Loucy (cell line): ENCODE results near the gene C19orf25.

ENCODE experiments used
- H2AFZ ChIP-seq: fragments of 200-600 bp; sonication (generic); 2 replicates; pipeline ENCODE4 v1.6.0; 2016; ENCODE audit warnings: antibody characterized with exemption, mild to moderate bottlenecking, low read length, moderate library complexity
- H3F3A ChIP-seq: fragments of 200-600 bp; 2 replicates; pipeline ENCODE4 v1.6.0; 2016; ENCODE audit warnings: antibody characterized with exemption, low read depth, mild to moderate bottlenecking
- H3K27me3 ChIP-seq: fragments of 200-600 bp; sonication (generic); 2 replicates; pipeline ENCODE4 v1.6.1; 2014; ENCODE audit warnings: low read length, mild to moderate bottlenecking; ENCODE audit not compliant: insufficient read depth, poor library complexity, severe bottlenecking
- H3K36me3 ChIP-seq: fragments of 200-600 bp; sonication (generic); 2 replicates; pipeline ENCODE4 v1.6.1; 2016; ENCODE audit warnings: low read length; ENCODE audit not compliant: insufficient read depth
- H3K4me1 ChIP-seq: fragments of 200-600 bp; sonication (generic); 2 replicates; pipeline ENCODE4 v1.5.1; 2014; ENCODE audit warnings: low read length, mild to moderate bottlenecking; ENCODE audit not compliant: insufficient read depth, poor library complexity, severe bottlenecking
- H3K4me2 ChIP-seq: fragments of 200-600 bp; sonication (generic); 2 replicates; pipeline ENCODE4 v1.6.0; 2014; ENCODE audit warnings: antibody characterized with exemption, low read length, low read depth, mild to moderate bottlenecking; ENCODE audit not compliant: poor library complexity, severe bottlenecking
- H3K4me3 ChIP-seq: fragments of 200-600 bp; sonication (generic); 2 replicates; pipeline ENCODE4 v1.5.1; 2014; ENCODE audit warnings: low read length, mild to moderate bottlenecking, mixed read lengths; ENCODE audit not compliant: poor library complexity, severe bottlenecking
- H3K79me2 ChIP-seq: fragments of 200-600 bp; sonication (generic); 2 replicates; pipeline ENCODE4 v1.6.1; 2014; ENCODE audit warnings: low read length; ENCODE audit not compliant: insufficient read depth
- H3K9ac ChIP-seq: fragments of 200-600 bp; sonication (generic); 2 replicates; pipeline ENCODE4 v1.6.0; 2014; ENCODE audit warnings: mild to moderate bottlenecking, low read depth, low read length, moderate library complexity; ENCODE audit not compliant: poor library complexity, severe bottlenecking
- H3K9me2 ChIP-seq: fragments of 200-600 bp; sonication (generic); replicated peaks from 2 replicates; pipeline ENCODE4 v1.6.1; 2016; ENCODE audit warnings: low read depth, low read length, mixed read lengths
- H3K9me3 ChIP-seq: fragments of 200-600 bp; sonication (generic); 2 replicates; pipeline ENCODE4 v1.6.1; 2014; ENCODE audit warnings: mild to moderate bottlenecking, antibody characterized with exemption, low read length, low read depth; ENCODE audit not compliant: insufficient read depth
- H4K20me1 ChIP-seq: fragments of 200-600 bp; sonication (generic); 2 replicates; pipeline ENCODE4 v1.6.0; 2014; ENCODE audit warnings: antibody characterized with exemption, low read length, mild to moderate bottlenecking; ENCODE audit not compliant: insufficient read depth, poor library complexity, severe bottlenecking
- CTCF ChIP-seq: fragments of 200-600 bp; sonication (generic); conservative IDR thresholded peaks from 2 replicates; pipeline ENCODE4 v1.5.1; 2014; ENCODE audit warnings: mild to moderate bottlenecking, antibody characterized with exemption, low read length
- EZH2phosphoT487 ChIP-seq: fragments of 200-600 bp; IDR thresholded peaks from 2 replicates; pipeline ENCODE4 v1.6.1; 2018; ENCODE audit warnings: antibody characterized with exemption, mild to moderate bottlenecking, moderate library complexity, borderline replicate concordance

C19orf25 gene

GRCh38 chr19:1460033-1460995, 18.7 kb downstream of the C19orf25 start:
- no peak for TF ChIP-seq EZH2phosphoT487
- no peak for TF ChIP-seq CTCF
- H3K4me1 ChIP-seq: peaks cover 4% of the 10 kb centered on the region
- H3K9me3 ChIP-seq: no peaks in the 10 kb centered on the region
- H3K36me3 ChIP-seq: no peaks in the 10 kb centered on the region
- H2AFZ ChIP-seq: no peak overlapping the region
- H3K4me2 ChIP-seq: no peak overlapping the region
- H3K79me2 ChIP-seq: no peaks in the 10 kb centered on the region
- no peak overlapping the region for H3K4me3 ChIP-seq
- H3K9me2 ChIP-seq: no peaks in the 10 kb centered on the region
- no peaks in the 10 kb centered on the region for H3K27me3 ChIP-seq
- no peak overlapping the region for H3K9ac ChIP-seq
- no peaks in the 10 kb centered on the region for H3F3A ChIP-seq
- no peaks in the 10 kb centered on the region for H4K20me1 ChIP-seq

GRCh38 chr19:1459479-1459878, 19.5 kb downstream of the C19orf25 start:
- Histone ChIP-seq H3K9ac (no peak overlapping the region), H3K4me3 (no peak overlapping the region), H3K27me3 (no peaks in the 10 kb centered on the region), H3K36me3 (no peaks in the 10 kb centered on the region), H3K9me2 (no peaks in the 10 kb centered on the region), H3K79me2 (no peaks in the 10 kb centered on the region), H3K9me3 (no peaks in the 10 kb centered on the region), H3K4me1 (peaks cover 8% of the 10 kb centered on the region), H2AFZ (no peak overlapping the region), H3F3A (no peaks in the 10 kb centered on the region), H4K20me1 (no peaks in the 10 kb centered on the region), H3K4me2 (no peak overlapping the region)
- no peak for TF ChIP-seq EZH2phosphoT487
- TF ChIP-seq CTCF: no peak

GRCh38 chr19:1457892-1458291, 21.1 kb downstream of the C19orf25 start:
- no peak overlapping the region for H3K4me2 ChIP-seq
- H3K4me1 ChIP-seq: peaks cover 8% of the 10 kb centered on the region
- no peaks in the 10 kb centered on the region for H3K9me2 ChIP-seq
- H3K36me3 ChIP-seq: no peaks in the 10 kb centered on the region
- no peak for TF ChIP-seq CTCF
- no peak for TF ChIP-seq EZH2phosphoT487
- H4K20me1 ChIP-seq: no peaks in the 10 kb centered on the region
- no peaks in the 10 kb centered on the region for H3F3A ChIP-seq
- H2AFZ ChIP-seq: no peak overlapping the region
- H3K27me3 ChIP-seq: no peaks in the 10 kb centered on the region
- no peak overlapping the region for H3K9ac ChIP-seq
- no peak overlapping the region for H3K4me3 ChIP-seq
- no peaks in the 10 kb centered on the region for H3K9me3 ChIP-seq
- H3K79me2 ChIP-seq: no peaks in the 10 kb centered on the region
